GM18519 (cell line): ENCODE measurements around the gene HECTD1.
"Not testable (repeated sequence)": the region's sequence is repeated elsewhere in the genome, so short reads cannot be mapped to it uniquely, and the experiment has no call there.

Source experiments
- ATAC-seq: cut with Tn5 transposase; IDR thresholded peaks from one replicate; pipeline ENCODE4 v1.9.1; 2021; ENCODE audit warnings: mild to moderate bottlenecking, moderate library complexity; ENCODE audit not compliant: unreplicated experiment, low FRiP score

HECTD1 gene

DNA sequence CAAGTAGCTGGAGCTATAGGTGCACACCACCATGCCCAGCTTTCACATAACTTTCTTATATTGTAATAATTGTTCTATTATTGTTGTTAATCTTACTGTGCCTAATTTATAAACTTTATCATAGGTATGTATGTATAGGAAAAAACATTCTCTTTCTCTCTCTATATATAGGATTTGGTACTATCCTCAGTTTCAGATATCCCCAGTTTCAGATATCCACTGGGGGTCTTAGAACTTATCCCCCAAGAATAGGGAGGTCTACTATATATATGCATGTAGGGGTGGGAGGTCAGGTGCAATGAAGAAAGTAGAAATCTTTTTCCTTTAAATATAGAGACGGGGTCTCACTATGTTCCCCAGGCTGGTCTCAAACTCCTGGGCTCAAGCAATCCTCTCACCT lies 110.5 kb downstream of the HECTD1 start:
- ATAC-seq = no peak

- no peak for ATAC-seq
These were observed 111.3 kb downstream of the HECTD1 start for GRCh38 chr14:31096255-31096654.

DNA sequence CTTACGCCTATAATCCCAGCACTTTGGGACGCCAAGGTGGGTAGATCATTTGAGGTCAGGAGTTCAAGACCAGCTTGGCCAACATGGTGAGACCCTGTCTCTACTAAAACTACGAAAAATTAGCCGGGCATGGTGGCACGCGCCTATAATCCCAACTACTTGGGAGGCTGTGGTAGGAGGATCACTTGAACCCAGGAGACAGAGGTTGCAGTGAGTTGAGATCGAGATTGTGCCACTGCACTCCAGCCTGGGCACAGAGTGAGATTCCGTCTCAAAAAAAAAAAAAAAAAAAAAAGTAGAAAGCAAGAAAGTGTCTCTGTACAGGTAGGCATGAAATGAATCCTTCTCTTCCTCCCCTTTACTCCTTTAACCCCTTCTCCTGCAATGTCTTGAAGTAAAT lies 111.8 kb downstream of the HECTD1 start:
- ATAC-seq = not testable (repeated sequence)

DNA sequence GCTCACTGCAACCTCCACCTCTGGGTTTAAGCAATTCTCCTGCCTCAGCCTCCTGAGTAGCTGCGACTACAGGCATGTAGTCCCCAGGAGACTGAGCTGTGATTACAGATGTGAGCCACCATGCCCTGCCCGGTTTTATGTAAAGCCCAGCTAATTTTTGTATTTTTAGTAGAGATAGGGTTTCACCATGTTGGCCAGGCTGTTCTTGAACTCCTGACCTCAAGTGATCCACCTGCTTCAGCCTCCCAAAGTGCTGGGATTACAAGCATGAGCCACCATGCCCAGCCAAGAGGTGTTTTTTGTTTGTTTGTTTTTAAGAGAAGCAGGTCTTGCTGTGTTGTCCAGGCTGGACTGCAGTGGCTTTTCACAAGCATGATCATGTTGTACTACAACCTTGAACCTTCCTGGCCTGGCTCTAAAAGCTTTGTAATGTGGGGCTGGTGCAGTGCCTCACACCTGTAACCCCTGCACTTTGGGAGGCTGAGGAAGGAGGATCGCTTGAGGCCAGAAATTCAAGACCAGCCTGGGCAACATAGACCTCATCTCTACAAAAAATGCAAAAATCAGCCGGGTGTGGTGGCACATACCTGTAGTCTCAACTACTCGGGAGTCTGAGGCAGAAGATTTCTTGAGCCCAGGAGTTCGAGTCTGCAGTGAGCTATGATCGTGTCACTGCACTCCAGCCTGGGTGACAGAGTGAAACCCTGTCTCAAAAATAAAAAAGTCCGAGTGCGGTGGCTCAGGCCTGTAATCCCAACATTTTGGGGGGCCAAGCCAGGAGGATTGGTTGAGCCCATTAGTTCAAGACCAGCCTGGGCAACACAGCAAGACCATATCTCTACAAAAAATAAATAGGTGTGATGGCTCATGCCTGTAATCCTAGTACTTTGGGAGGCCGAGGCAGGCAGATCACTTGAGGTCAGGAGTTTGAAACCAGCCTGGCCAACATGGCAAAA lies 113.4 kb downstream of the HECTD1 start:
- not testable (repeated sequence) for ATAC-seq

DNA sequence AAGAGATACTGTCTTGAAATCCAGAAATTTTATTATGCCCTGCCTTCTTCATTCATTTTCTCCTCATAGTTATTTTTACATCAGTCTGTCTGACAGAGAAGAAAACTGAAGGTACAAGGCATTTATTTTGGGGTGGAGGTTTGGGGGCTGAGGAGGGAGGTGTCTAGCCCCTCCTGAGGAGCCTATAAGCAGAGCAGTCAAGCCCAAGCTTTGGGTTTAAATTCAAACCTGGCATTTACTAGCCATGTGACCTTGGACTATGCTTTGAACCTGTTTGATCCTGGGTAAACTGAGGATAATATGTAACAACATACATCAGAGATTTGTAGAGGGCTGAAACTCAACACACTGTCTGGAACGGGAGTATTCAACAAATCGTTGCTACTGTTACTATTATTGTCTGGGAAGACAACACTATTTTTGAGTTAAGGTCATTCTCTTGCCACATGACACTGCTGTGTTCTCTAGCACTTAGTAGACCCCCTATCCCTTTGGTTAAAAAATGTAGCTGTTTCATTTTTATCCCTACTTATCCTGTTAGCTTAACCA lies 115.4 kb downstream of the HECTD1 start:
- no peak for ATAC-seq

- no peak for ATAC-seq
These were observed 116.5 kb downstream of the HECTD1 start for GRCh38 chr14:31090883-31091764.

DNA sequence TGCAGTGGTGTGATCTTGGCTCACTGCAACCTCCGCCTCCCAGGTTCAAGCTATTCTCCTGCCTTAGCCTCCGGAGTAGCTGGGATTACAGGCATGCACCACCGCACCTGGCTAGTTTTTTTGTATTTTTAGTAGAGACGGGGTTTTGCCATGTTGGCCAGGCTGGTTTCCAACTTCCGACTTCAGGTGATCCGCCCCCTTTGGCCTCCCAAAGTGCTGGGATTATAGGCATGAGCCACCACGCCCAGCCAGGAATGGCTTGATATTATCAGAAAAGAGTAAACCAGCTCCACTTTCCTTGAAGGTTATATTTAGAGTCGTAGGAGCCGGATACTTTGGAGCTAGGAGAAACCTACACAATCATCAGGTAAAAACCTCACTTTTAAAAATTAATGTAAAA lies 121.1 kb downstream of the HECTD1 start:
- not testable (repeated sequence) for ATAC-seq

DNA sequence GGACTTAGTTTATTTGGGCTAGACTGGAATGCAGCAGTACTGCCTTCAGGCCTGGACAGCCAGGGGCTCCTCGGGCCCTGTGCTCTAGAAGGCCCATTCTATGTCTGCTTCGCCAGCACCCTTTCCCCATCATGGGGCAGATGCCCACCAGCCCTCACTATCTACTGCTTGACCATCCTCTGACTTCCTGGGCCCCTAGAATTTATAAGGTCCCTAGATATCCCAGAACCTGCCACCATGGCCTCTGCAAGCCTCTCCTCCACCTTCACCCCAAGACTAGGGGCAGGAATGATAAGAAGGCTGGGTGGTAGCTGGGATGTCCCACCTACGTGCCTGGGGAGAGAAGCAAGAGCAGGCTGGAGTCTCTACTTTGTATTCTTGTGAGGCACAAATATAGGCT lies 122.6 kb downstream of the HECTD1 start:
- no peak for ATAC-seq

DNA sequence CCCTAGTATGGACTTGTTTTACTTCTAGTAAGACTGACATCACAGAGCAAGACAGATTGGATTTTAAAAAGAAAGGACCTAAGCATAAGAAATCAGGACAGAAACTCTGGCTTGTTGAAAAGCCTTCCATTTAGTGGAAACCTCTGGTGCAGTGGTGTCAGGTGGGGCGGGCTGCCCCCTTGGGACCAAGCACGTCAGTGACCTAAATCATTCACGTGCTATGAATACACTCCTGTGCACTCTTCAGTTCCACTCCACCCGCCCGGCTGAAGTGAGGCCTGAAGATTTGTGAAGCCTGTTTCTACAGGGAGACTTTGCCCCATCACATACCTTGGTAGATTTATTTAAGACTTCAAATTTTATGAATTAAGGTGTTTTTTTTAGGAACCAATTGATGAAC lies 123.2 kb downstream of the HECTD1 start:
- no peak for ATAC-seq

- no peak for ATAC-seq
These were observed 123.8 kb downstream of the HECTD1 start for GRCh38 chr14:31083781-31084180.

GRCh38 chr14:31080484-31080883 lies 127.1 kb downstream of the HECTD1 start:
- no peak for ATAC-seq

- ATAC-seq = no peak
These were observed 127.5 kb downstream of the HECTD1 start for GRCh38 chr14:31080056-31080455.

GRCh38 chr14:31078766-31079165 lies 128.8 kb downstream of the HECTD1 start:
- no peak for ATAC-seq

- ATAC-seq = no peak
These were observed 132.4 kb downstream of the HECTD1 start for GRCh38 chr14:31075144-31075543.

GRCh38 chr14:31071151-31071550 lies 136.4 kb downstream of the HECTD1 start:
- no peak for ATAC-seq

GRCh38 chr14:31070431-31070830 lies 137.2 kb downstream of the HECTD1 start:
- no peak for ATAC-seq

DNA sequence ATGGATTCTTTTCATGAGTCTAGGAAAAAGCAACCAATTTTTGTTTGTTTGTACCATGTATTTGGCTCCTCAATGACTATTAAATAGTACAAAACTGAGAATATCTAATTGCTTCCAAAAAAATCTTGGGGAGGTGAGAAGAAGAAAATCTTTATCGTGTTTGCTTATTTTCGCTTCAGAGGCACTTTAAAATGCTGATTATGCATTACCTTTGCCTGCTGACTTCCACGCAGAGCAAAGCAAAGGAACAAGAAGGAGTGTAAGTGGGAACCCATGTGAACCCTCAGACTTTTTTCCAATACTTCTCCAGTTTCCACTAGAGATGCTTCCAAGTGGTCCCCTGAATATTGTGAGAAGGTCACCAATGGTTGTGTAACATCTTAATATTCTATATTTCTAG lies 138.2 kb downstream of the HECTD1 start:
- ATAC-seq = no peak

DNA sequence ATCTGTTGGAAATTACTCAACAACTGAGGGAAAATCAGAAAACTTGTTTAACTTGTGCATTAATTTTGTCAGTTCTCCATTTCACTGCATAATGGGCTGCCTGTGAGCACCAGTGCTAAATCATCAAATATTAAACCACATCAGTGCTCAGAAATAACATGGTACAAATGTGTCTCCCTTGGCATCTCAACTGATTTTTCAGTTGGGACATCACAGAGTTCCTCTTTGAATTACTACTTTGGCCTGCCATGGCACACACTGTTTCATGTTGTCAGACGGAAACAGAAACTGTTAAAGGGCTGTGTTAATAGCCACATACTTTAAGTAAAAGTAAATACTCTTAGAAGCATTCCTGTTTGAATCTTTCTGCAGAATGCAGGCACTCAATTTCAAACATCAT lies 139.4 kb downstream of the HECTD1 start:
- no peak for ATAC-seq

DNA sequence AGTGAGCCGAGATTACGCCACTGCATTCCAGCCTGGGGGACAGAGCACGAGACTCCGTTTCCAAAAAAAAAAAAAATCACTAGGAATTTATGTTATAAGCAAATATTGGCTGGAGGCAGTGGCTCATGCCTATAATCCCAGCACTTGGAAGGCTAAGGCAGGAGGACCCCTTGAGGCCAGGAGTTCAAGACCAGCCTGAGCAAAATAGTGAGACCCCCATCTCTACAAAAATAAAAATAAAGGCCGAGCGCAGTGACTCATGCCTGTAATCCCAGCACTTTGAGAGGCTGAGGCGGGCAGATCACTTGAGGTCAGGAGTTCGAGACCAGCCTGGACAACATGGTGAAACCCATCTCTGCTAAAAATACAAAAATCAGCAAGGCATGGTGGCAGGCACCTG lies 144.7 kb downstream of the HECTD1 start:
- not testable (repeated sequence) for ATAC-seq

DNA sequence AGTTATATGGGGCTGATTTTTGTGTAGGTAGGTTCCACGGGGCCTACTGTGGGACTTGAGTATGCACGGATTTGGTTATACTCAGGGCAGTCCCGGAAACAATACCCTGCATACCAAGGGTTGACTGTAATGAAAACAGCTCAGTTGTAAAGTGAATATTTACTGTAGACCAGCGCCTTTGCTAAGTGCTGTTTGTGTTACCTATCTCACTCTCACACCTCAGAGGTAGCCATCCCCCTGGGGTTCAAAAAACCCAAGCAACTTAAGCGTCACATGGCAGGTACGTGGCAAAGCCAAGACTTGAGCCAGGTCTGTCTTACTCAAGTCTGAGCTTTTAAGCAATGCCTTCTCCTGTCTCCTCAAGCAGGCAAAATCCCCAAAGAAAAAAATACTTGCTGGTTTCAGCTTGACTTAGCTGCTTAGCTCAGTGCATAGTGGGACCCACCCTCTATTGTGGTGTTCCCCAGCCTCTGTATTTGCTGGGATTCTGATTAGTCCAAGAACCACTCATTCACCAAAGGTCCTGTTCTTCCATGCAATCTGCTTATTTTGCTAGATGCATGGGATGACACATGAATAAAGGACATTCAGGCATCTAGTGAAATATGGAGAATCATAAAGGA lies 147.2 kb downstream of the HECTD1 start:
- no peak for ATAC-seq
